ENCODE results near the gene GRK5.

DNA sequence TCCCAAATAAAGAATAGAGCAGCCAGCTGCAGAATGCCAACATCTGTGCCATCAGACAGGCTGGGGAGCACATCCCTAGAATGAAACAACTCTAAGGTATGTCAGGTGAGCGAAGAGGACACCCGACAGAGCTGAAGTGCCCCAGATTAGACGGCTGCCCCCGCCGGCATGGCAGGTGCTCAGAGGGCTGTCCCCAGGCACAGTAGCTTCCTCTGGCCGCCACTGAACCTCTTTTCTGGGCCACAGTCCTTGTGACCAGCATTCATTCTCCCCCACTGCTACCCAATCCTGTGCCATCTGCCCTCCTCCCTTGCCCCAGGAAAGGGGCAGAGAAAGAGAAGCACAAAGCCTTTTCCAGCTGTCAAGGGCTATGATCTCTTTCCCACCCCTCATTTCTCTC is 293.4 kb downstream of the GRK5 start:
- TF ChIP-seq POLR2A (IDR thresholded peaks at IDR 0.05): no peak
- TF ChIP-seq, protein P1, sequence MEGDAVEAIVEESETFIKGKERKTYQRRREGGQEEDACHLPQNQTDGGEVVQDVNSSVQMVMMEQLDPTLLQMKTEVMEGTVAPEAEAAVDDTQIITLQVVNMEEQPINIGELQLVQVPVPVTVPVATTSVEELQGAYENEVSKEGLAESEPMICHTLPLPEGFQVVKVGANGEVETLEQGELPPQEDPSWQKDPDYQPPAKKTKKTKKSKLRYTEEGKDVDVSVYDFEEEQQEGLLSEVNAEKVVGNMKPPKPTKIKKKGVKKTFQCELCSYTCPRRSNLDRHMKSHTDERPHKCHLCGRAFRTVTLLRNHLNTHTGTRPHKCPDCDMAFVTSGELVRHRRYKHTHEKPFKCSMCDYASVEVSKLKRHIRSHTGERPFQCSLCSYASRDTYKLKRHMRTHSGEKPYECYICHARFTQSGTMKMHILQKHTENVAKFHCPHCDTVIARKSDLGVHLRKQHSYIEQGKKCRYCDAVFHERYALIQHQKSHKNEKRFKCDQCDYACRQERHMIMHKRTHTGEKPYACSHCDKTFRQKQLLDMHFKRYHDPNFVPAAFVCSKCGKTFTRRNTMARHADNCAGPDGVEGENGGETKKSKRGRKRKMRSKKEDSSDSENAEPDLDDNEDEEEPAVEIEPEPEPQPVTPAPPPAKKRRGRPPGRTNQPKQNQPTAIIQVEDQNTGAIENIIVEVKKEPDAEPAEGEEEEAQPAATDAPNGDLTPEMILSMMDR (IDR thresholded peaks at IDR 0.05): no peak
